HCT116 (cell line): ENCODE data around the gene SLC28A3. TPM values are rescaled to one million over a fixed set of nuclear protein-coding genes. Genes with fewer than 3 reads are reported as not detected.

Experiments
- ATAC-seq: fragments of 200-7000 bp; cut with Tn5 transposase; 2 replicates; pipeline ENCODE4 v1.9.1; 2020; ENCODE audit warnings: mild to moderate bottlenecking, moderate library complexity
- BruUV-seq: library from RNA; stranded (reverse); fragments of 400-500 nt; replicated peaks from 2 replicates; lab custom pipeline; 2021; lab: Mats Ljungman, UMichigan
- CTCF ChIA-PET: fragments of 300-600 bp; sonication (Branson Sonifier 250); formaldehyde crosslinking; loops from one replicate; lab custom pipeline; 2021; ENCODE audit warnings: antibody characterized with exemption; lab: Charles Lee
- POLR2A ChIA-PET: fragments of 300-600, 350-600 bp; sonication (Branson Sonifier 250); formaldehyde crosslinking; loops from one replicate; lab custom pipeline; 2021; ENCODE audit warnings: antibody characterized with exemption; lab: Charles Lee
- RAD21 ChIA-PET, 2 experiments: fragments of 300-600 bp; sonication (Branson Sonifier 250); formaldehyde crosslinking; loops; one replicate each; lab custom pipeline; 2023; ENCODE audit warnings: low total read pairs in 2 of 2; ENCODE audit not compliant: uncharacterized antibody in 2 of 2, unreplicated experiment in 2 of 2, low non-redundant PET in 1 of 2; lab: Charles Lee
- DNase-seq: peaks from one replicate; pipeline ENCODE4 v3.0.0-alpha.2; 2010; ENCODE audit warnings: low read depth, low spot score
- H2AFZ ChIP-seq: fragments of 200-600 bp; shearing (Covaris generic), sonication (generic); 2 replicates; pipeline ENCODE4 v1.6.1; 2017; ENCODE audit warnings: low read depth, mixed run types, mixed read lengths, antibody characterized with exemption, low read length; ENCODE audit not compliant: poor library complexity, severe bottlenecking
- H3K27ac ChIP-seq: 2 replicates; pipeline ENCODE4 v1.5.1; 2012; ENCODE audit warnings: low read depth, low read length
- H3K27me3 ChIP-seq: fragments of 200-600 bp; sonication (generic); 2 replicates; pipeline ENCODE4 v1.6.1; 2016; ENCODE audit warnings: mixed run types, low read length, mixed read lengths; ENCODE audit not compliant: insufficient read depth
- H3K36me3 ChIP-seq, 2 experiments: fragments of 200-500 bp in 1 of 2; fragments of 200-600 bp in 1 of 2; sonication (Bioruptor generic) in 1 of 2; sonication (generic) in 1 of 2; 2 replicates each; pipeline versions ENCODE4 v1.5.1 to v1.6.1; 2014 to 2016; ENCODE audit warnings: low read length in 2 of 2, inconsistent platforms in 1 of 2, mixed read lengths in 1 of 2, mixed run types in 1 of 2; ENCODE audit not compliant: insufficient read depth in 2 of 2, control insufficient read depth in 1 of 2
- H3K4me1 ChIP-seq, 2 experiments: fragments of 200-600 bp in 1 of 2; sonication (generic) in 1 of 2; 2 replicates each; pipeline versions ENCODE4 v1.5.1 to v1.6.1; 2012 to 2017; ENCODE audit warnings: low read length in 2 of 2, inconsistent platforms in 1 of 2, mild to moderate bottlenecking in 1 of 2, mixed read lengths in 1 of 2, mixed run types in 1 of 2, moderate library complexity in 1 of 2; ENCODE audit not compliant: insufficient read depth in 2 of 2, control insufficient read depth in 1 of 2
- H3K4me2 ChIP-seq: fragments of 200-600 bp; sonication (generic); 2 replicates; pipeline ENCODE4 v1.6.1; 2017; ENCODE audit warnings: mixed run types, low read length, mixed read lengths
- H3K4me3 ChIP-seq, 2 experiments: fragments of 200-600 bp in 1 of 2; sonication (generic) in 1 of 2; replicated peaks in 1 of 2; 2 replicates each; pipeline ENCODE4 v1.5.1; 2011 to 2016; ENCODE audit warnings: low read length in 2 of 2, control low read depth in 1 of 2, low read depth in 1 of 2, mild to moderate bottlenecking in 1 of 2, mixed read lengths in 1 of 2, mixed run types in 1 of 2
- H3K79me2 ChIP-seq: fragments of 200-600 bp; sonication (generic); 2 replicates; pipeline ENCODE4 v1.6.1; 2017; ENCODE audit warnings: mild to moderate bottlenecking, mixed run types, low read length, moderate library complexity, mixed read lengths; ENCODE audit not compliant: insufficient read depth
- H3K9ac ChIP-seq: fragments of 200-600 bp; sonication (generic); 2 replicates; pipeline ENCODE4 v1.6.1; 2016; ENCODE audit warnings: low read length, mixed read lengths
- H3K9me2 ChIP-seq: fragments of 200-600 bp; sonication (generic), shearing (Covaris generic); 2 replicates; pipeline ENCODE4 v1.6.1; 2017; ENCODE audit warnings: mixed run types, mild to moderate bottlenecking, moderate library complexity; ENCODE audit not compliant: insufficient read depth
- H3K9me3 ChIP-seq, 2 experiments: fragments of 200-500 bp in 1 of 2; fragments of 200-600 bp in 1 of 2; sonication (Bioruptor generic) in 1 of 2; sonication (generic) in 1 of 2; 2 replicates each; pipeline ENCODE4 v1.6.1; 2014 to 2017; ENCODE audit warnings: low read length in 2 of 2, mixed read lengths in 2 of 2, inconsistent platforms in 1 of 2, low read depth in 1 of 2, mild to moderate bottlenecking in 1 of 2, mixed run types in 1 of 2, moderate library complexity in 1 of 2; ENCODE audit not compliant: control insufficient read depth in 1 of 2, insufficient read depth in 1 of 2
- H4K20me1 ChIP-seq: fragments of 200-600 bp; sonication (generic), shearing (Covaris generic); 2 replicates; pipeline ENCODE4 v1.6.1; 2017; ENCODE audit warnings: mixed run types, mild to moderate bottlenecking, moderate library complexity; ENCODE audit not compliant: insufficient read depth
- CEBPB ChIP-seq: IDR thresholded peaks from 2 replicates; pipeline ENCODE4 v1.6.1; 2012; ENCODE audit warnings: low read depth
- EGR1 ChIP-seq: IDR thresholded peaks from 2 replicates; pipeline ENCODE4 v1.6.1; 2012; ENCODE audit warnings: low read depth
- ELF1 ChIP-seq: IDR thresholded peaks from 2 replicates; pipeline ENCODE4 v1.6.1; 2012; ENCODE audit warnings: low read depth, borderline replicate concordance
- EZH2 ChIP-seq: fragments of 200-600 bp; sonication (generic); IDR thresholded peaks from 2 replicates; pipeline ENCODE4 v1.6.1; 2017; ENCODE audit warnings: antibody characterized with exemption, mixed run types
- EZH2phosphoT487 ChIP-seq: fragments of 200-600 bp; IDR thresholded peaks from 2 replicates; pipeline ENCODE4 v1.6.1; 2018; ENCODE audit warnings: antibody characterized with exemption, borderline replicate concordance
- FOSL1 ChIP-seq: IDR thresholded peaks from 2 replicates; pipeline ENCODE4 v1.6.1; 2012; ENCODE audit warnings: low read depth
- POLR2AphosphoS5 ChIP-seq: IDR thresholded peaks from 2 replicates; pipeline ENCODE4 v1.6.1; 2011; ENCODE audit warnings: mild to moderate bottlenecking, low read depth, low read length, moderate library complexity
- REST ChIP-seq: IDR thresholded peaks from 2 replicates; pipeline ENCODE4 v1.6.1; 2012; ENCODE audit warnings: low read depth
- SP1 ChIP-seq: IDR thresholded peaks from 2 replicates; pipeline ENCODE4 v1.6.1; 2012; ENCODE audit warnings: low read depth
- TCF7L2 ChIP-seq: IDR thresholded peaks from 2 replicates; pipeline ENCODE4 v1.7.0; 2011; ENCODE audit warnings: borderline replicate concordance, inconsistent platforms; ENCODE audit not compliant: insufficient read depth, insufficient read length; ENCODE audit errors: extremely low read depth
- ZBTB33 ChIP-seq: IDR thresholded peaks from 2 replicates; pipeline ENCODE4 v1.6.1; 2011; ENCODE audit warnings: mild to moderate bottlenecking, low read length, moderate library complexity; ENCODE audit not compliant: insufficient replicate concordance; ENCODE audit errors: extremely low read depth
- intact Hi-C: fragments of 100-400 bp; cut with micrococcal nuclease; formaldehyde crosslinking; loops from 2 replicates; pipeline ENCODE4 v1.10.0; 2022
- total RNA-seq: library from RNA; stranded (reverse); gene quantifications from one replicate; pipeline ENCODE4 v1.2.1, GENCODE V29; 2021; ENCODE audit not compliant: unreplicated experiment
- TF ChIP-seq, protein P1 (sequence below): IDR thresholded peaks from 2 replicates; pipeline ENCODE4 v1.6.1; 2012

Gene SLC28A3
- total RNA-seq, 1 experiment from 2014 or later: not detected

DNA sequence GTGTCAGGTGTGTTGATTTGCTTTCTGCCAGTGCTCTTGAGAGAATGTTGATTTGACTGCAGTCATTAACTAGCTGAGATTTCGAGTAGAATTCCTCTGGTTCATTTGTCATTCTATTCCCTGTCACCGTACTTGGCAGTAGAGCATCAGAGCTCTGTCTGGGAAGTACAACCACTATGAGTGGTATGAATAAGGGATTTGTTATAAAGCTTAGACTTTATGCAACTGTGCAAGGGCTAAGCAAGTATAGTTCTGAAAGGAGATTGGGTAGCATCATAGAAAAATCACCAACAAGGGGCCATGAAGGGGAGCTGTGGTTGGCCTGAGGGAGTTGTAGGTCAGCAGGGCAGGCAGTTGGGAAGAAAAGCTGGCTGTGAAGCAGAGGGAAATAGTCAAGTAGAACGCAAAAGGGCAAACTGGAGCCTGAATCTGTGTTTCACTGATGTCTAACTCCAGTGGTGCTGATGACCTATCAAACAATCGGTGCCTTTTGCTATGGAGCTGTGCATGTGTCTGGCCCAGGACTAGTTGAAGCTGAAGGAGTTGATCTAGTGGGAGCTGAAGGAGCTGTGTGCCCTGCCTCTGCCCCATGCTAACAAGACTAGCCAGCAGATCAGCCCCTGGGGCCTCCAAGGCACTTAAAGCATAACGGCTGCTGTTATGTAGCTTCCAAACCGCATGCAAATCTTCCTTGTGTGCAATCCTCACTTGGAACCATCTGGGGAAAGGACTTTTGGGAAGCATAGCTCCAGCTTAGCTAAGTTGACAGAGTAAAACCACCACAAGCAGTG lies 110.0 kb downstream of the SLC28A3 start:
- BruUV-seq: no TSS peak
- no peak overlapping the region for H3K27ac ChIP-seq
- H3K4me3 ChIP-seq: no peak overlapping the region
- CTCF ChIA-PET: interaction anchor here (0.8 kb wide), 1 partner anchor 8 kb away, joined by 3 read pairs; no protein-coding TSS in a partner anchor
- no peak for DNase-seq
- H3K79me2 ChIP-seq: no peaks in the 10 kb centered on the region
- TF ChIP-seq, protein P1, sequence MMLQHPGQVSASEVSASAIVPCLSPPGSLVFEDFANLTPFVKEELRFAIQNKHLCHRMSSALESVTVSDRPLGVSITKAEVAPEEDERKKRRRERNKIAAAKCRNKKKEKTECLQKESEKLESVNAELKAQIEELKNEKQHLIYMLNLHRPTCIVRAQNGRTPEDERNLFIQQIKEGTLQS: no peak
- TF ChIP-seq REST: no peak
- no peak for TF ChIP-seq EGR1
- TF ChIP-seq EZH2phosphoT487: no peak
- no peak for TF ChIP-seq EZH2
- no peak for TF ChIP-seq TCF7L2
- no peak for TF ChIP-seq FOSL1
- no peak for TF ChIP-seq ZBTB33
- no peak for TF ChIP-seq CEBPB
- TF ChIP-seq POLR2AphosphoS5: no peak
- no peak for TF ChIP-seq SP1
- TF ChIP-seq ELF1: no peak
- no peak overlapping the region for H3K4me2 ChIP-seq
- POLR2A ChIA-PET: no interaction called here
- RAD21 ChIA-PET: no interaction called here
- no peak overlapping the region for H3K9ac ChIP-seq
- no peaks in the 10 kb centered on the region for H4K20me1 ChIP-seq
- H2AFZ ChIP-seq: no peak overlapping the region
- H3K9me3 ChIP-seq: no peaks in the 10 kb centered on the region
- no peaks in the 10 kb centered on the region for H3K36me3 ChIP-seq
- intact Hi-C loops: no loop called here
- H3K27me3 ChIP-seq: no peaks in the 10 kb centered on the region
- no peak for ATAC-seq
- no peaks in the 10 kb centered on the region for H3K4me1 ChIP-seq
- H3K9me2 ChIP-seq: no peaks in the 10 kb centered on the region
